ENCODE measurements around the gene SCART1. TPM values are rescaled to one million over a fixed set of nuclear protein-coding genes. Genes with fewer than 3 reads are reported as not detected.
"Not testable (repeated sequence)": the region's sequence is repeated elsewhere in the genome, so short reads cannot be mapped to it uniquely, and the experiment has no call there.

Gene SCART1
- total RNA-seq, result 2.6 TPM
- long read RNA-seq, result 0 reads

DNA sequence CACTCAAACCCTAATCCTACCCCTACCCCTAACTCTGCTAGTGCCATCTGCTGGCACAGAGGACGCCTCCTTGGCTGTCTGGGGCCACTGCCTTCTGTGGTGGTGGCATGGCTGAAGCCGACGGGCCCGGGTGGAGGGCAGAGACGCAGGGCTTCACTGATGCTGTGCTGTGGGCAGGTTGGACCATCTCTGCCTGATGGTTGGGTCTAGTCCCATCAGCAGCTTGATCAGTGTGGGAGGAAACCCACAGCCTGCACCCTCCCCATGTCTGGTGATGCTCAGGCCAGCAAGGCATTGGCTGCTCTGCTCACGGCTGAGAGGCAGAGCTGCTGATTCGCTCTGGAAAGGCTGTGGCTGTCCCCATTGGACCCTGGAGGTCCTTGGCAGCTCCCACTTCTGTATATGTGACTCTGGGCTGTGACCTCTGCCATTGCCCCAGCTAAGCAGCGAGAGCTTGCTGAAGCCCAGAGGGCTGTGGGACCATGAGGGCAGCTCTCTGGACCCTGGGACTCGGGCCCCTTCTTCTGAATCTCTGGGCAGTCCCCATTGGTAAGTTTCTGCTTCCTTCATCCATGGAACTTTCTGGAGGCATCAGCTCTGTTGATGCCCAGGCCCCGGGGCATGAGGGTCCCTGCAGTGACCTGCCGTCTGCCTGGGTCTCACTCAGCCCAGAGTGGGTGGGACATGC is at the start of gene SCART1:
SCART1 (plus strand) TSS at position 430 of the 688 bp plus-strand sequence; CDS start at position 483, 53 bp downstream.
- no peaks in the 10 kb centered on the region for H3K27me3 ChIP-seq
- no peaks in the 10 kb centered on the region for H3K36me3 ChIP-seq
- DNase-seq (no peak), ATAC-seq (no peak)
- intact Hi-C loops (cut with DNase I), result no loop called here
- H3K9me3 ChIP-seq, result peaks cover 6% of the 10 kb centered on the region
- H3K4me1 ChIP-seq, result no peaks in the 10 kb centered on the region
- TF ChIP-seq CTCF (IDR thresholded peaks at IDR 0.05), result no peak
- H3K4me3 ChIP-seq, result no peak within 1 kb of the TSS
- no peak within 1 kb of the TSS for H3K27ac ChIP-seq

DNA sequence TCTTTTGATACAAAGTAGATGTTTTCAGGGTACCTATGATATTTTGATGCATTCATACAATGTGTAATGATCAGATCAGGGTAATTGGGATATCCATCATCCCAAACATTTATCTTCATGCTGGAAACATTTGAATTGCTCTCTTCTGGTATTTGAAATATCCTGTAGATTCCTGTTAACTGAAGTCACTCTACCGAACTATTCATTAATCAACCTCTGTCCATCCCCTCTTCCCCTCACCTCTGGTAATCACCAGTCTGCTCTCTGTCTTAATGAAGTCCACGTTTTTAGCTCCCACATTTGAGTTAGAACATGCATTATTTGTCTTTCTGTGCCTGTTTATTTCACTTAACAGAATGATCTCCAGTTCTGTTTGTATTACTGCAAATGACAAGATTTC is 48.5 kb upstream of the SCART1 start:
- Histone ChIP-seq H3K36me3 (peaks cover 80% of the 10 kb centered on the region), H3K4me3 (no peak overlapping the region), H3K27ac (no peak overlapping the region), H3K27me3 (no peaks in the 10 kb centered on the region), H3K4me1 (no peaks in the 10 kb centered on the region), H3K9me3 (no peaks in the 10 kb centered on the region)
- no peak for TF ChIP-seq CTCF (IDR thresholded peaks at IDR 0.05)
- intact Hi-C loops (cut with DNase I), result no loop called here
- DNase-seq (no peak), ATAC-seq (no peak)

GRCh38 chr10:133405844-133406527 is 47.8 kb upstream of the SCART1 start:
- ATAC-seq (no peak), DNase-seq (no peak)
- TF ChIP-seq CTCF (IDR thresholded peaks at IDR 0.05), result no peak
- Histone ChIP-seq H3K9me3 (peaks cover 2% of the 10 kb centered on the region), H3K36me3 (peaks cover 77% of the 10 kb centered on the region), H3K4me3 (no peak overlapping the region), H3K27me3 (no peaks in the 10 kb centered on the region), H3K27ac (no peak overlapping the region), H3K4me1 (no peaks in the 10 kb centered on the region)
- intact Hi-C loops (cut with DNase I), result no loop called here

- no peak for DNase-seq
- Histone ChIP-seq H3K27ac (no peak overlapping the region), H3K27me3 (no peaks in the 10 kb centered on the region), H3K4me3 (no peak overlapping the region), H3K4me1 (no peaks in the 10 kb centered on the region), H3K9me3 (peaks cover 21% of the 10 kb centered on the region), H3K36me3 (peaks cover 43% of the 10 kb centered on the region)
- ATAC-seq, result no peak
- intact Hi-C loops (cut with DNase I), result no loop called here
- TF ChIP-seq CTCF (IDR thresholded peaks at IDR 0.05), result no peak
Observed at GRCh38 chr10:133411523-133412380, 42.0 kb upstream of the SCART1 start.

DNA sequence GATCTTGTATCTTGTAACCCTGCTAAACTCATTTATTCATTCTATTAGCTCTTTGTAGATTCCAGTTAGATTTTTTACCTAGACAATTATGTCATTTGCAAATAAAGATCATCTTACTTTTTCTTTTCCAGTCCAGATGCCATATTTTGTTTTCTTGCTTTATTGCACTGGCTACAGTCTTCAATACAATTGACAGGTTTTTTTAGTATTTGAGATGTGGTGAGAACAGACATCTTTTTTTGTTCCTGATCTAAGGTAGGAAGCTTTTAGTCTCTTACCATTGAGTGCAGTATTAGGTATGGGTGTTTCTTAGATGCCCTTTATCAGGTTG is 41.4 kb upstream of the SCART1 start:
- Histone ChIP-seq H3K27me3 (no peaks in the 10 kb centered on the region), H3K36me3 (peaks cover 39% of the 10 kb centered on the region), H3K4me1 (no peaks in the 10 kb centered on the region), H3K4me3 (no peak overlapping the region), H3K27ac (no peak overlapping the region), H3K9me3 (peaks cover 21% of the 10 kb centered on the region)
- DNase-seq (no peak), ATAC-seq (no peak)
- intact Hi-C loops (cut with DNase I), result no loop called here
- TF ChIP-seq CTCF (IDR thresholded peaks at IDR 0.05), result no peak

DNA sequence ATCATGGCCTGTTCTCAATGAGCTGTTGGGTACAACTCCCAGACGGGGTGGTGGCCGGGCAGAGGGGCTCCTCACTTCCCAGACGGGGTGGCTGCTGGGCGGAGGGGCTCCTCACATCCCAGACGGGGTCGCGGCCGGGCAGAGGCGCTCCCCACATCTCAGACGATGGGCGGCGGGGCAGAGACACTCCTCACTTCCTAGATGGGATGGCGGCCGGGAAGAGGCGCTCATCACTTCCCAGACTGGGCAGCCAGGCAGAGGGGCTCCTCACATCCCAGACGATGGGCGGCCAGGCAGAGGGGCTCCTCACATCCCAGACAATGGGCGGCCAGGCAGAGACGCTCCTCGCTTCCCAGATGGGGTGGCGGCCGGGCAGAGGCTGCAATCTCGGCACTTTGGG is 39.3 kb upstream of the SCART1 start:
- H3K9me3 ChIP-seq, result peaks cover 21% of the 10 kb centered on the region
- H3K27ac ChIP-seq; DNase-seq; H3K4me1 ChIP-seq; ATAC-seq; H3K4me3 ChIP-seq; intact Hi-C loops (cut with DNase I); H3K27me3 ChIP-seq: not testable (repeated sequence)
- H3K36me3 ChIP-seq, result peaks cover 33% of the 10 kb centered on the region

All from upper lobe of right lung (tissue), 1 donor.